Measurements from ENCODE around the gene RRAGC. TPM values are rescaled to one million over a fixed set of nuclear protein-coding genes. Genes with fewer than 3 reads are reported as not detected.

RRAGC gene
- total and polyA plus RNA-seq, 2 of the 13 experiments (the other 11 are each of a cell fraction or from before 2014, with no cell fraction given): 7.6 to 8.0 TPM

DNA sequence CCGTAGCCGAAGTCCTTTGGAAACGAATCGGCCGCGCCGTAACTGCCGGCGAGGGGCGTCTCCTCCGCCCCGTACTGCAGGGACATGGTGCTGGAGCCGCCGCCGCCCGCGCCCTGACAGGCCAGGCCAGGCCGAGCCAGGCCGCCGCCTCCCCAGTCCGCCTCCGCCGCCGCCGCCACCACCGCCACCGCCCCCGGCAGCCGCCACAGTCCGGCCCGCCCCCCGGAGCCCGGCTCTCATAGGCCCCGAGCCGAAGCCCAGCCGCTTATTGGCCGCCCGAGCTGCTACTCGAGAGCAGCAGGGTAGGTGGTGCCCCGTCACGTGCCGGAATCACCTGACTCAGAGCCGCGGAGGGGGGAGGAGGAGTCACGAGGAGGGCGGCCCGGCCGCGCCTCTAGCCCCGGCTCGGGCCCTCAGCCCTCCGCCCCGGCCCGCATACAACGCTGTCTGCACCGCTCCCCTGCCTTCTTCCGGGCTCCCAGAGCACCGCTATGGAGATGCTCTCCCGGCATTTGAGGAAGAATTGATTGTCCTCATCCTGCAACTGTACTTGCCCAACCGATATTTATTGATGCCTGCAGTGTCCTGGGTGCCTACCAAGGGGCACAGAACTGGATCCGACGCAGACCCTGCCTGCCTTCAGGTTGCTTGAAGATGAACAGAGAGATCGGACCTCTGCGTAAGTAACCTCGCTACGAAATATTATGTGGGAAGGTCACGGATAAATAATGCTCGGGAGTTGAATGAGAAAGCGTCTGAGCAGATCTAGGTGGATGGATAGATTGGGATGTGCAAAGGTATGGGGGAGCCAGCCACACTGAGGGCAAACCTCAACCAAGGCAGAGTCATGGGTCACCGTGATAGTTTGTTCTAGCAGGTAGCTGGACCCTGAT lies at the start of gene RRAGC (continued):
- TF ChIP-seq, protein P1, sequence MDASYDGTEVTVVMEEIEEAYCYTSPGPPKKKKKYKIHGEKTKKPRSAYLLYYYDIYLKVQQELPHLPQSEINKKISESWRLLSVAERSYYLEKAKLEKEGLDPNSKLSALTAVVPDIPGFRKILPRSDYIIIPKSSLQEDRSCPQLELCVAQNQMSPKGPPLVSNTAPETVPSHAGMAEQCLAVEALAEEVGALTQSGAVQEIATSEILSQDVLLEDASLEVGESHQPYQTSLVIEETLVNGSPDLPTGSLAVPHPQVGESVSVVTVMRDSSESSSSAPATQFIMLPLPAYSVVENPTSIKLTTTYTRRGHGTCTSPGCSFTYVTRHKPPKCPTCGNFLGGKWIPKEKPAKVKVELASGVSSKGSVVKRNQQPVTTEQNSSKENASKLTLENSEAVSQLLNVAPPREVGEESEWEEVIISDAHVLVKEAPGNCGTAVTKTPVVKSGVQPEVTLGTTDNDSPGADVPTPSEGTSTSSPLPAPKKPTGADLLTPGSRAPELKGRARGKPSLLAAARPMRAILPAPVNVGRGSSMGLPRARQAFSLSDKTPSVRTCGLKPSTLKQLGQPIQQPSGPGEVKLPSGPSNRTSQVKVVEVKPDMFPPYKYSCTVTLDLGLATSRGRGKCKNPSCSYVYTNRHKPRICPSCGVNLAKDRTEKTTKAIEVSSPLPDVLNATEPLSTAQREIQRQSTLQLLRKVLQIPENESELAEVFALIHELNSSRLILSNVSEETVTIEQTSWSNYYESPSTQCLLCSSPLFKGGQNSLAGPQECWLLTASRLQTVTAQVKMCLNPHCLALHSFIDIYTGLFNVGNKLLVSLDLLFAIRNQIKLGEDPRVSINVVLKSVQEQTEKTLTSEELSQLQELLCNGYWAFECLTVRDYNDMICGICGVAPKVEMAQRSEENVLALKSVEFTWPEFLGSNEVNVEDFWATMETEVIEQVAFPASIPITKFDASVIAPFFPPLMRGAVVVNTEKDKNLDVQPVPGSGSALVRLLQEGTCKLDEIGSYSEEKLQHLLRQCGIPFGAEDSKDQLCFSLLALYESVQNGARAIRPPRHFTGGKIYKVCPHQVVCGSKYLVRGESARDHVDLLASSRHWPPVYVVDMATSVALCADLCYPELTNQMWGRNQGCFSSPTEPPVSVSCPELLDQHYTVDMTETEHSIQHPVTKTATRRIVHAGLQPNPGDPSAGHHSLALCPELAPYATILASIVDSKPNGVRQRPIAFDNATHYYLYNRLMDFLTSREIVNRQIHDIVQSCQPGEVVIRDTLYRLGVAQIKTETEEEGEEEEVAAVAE (CRISPR knock-in tag; IDR thresholded peaks at IDR 0.05; ENCODE audit: borderline replicate concordance): no peak
- TF ChIP-seq, protein P2, sequence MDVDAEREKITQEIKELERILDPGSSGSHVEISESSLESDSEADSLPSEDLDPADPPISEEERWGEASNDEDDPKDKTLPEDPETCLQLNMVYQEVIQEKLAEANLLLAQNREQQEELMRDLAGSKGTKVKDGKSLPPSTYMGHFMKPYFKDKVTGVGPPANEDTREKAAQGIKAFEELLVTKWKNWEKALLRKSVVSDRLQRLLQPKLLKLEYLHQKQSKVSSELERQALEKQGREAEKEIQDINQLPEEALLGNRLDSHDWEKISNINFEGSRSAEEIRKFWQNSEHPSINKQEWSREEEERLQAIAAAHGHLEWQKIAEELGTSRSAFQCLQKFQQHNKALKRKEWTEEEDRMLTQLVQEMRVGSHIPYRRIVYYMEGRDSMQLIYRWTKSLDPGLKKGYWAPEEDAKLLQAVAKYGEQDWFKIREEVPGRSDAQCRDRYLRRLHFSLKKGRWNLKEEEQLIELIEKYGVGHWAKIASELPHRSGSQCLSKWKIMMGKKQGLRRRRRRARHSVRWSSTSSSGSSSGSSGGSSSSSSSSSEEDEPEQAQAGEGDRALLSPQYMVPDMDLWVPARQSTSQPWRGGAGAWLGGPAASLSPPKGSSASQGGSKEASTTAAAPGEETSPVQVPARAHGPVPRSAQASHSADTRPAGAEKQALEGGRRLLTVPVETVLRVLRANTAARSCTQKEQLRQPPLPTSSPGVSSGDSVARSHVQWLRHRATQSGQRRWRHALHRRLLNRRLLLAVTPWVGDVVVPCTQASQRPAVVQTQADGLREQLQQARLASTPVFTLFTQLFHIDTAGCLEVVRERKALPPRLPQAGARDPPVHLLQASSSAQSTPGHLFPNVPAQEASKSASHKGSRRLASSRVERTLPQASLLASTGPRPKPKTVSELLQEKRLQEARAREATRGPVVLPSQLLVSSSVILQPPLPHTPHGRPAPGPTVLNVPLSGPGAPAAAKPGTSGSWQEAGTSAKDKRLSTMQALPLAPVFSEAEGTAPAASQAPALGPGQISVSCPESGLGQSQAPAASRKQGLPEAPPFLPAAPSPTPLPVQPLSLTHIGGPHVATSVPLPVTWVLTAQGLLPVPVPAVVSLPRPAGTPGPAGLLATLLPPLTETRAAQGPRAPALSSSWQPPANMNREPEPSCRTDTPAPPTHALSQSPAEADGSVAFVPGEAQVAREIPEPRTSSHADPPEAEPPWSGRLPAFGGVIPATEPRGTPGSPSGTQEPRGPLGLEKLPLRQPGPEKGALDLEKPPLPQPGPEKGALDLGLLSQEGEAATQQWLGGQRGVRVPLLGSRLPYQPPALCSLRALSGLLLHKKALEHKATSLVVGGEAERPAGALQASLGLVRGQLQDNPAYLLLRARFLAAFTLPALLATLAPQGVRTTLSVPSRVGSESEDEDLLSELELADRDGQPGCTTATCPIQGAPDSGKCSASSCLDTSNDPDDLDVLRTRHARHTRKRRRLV (CRISPR knock-in tag; IDR thresholded peaks at IDR 0.05): 0 out of 2 replicates have a peak, but pooled peaks have one; percentile 30
- peak; percentile 94 for TF ChIP-seq SP2 (CRISPR knock-in tag; IDR thresholded peaks at IDR 0.05)
- TF ChIP-seq ZNF143 (CRISPR knock-in tag; IDR thresholded peaks at IDR 0.05): 0 out of 2 replicates have a peak, but pooled peaks have one; percentile 33
- TF ChIP-seq SKI (IDR thresholded peaks at IDR 0.05; ENCODE audit: partially characterized antibody): peak; percentile 86
- TF ChIP-seq ZNF101 (CRISPR knock-in tag; IDR thresholded peaks at IDR 0.05; ENCODE audit: borderline replicate concordance, low read depth): no peak
- TF ChIP-seq HDAC2 (CRISPR knock-in tag; IDR thresholded peaks at IDR 0.05): 0 out of 2 replicates have a peak, but pooled peaks have one; percentile 17
- TF ChIP-seq, protein P3, sequence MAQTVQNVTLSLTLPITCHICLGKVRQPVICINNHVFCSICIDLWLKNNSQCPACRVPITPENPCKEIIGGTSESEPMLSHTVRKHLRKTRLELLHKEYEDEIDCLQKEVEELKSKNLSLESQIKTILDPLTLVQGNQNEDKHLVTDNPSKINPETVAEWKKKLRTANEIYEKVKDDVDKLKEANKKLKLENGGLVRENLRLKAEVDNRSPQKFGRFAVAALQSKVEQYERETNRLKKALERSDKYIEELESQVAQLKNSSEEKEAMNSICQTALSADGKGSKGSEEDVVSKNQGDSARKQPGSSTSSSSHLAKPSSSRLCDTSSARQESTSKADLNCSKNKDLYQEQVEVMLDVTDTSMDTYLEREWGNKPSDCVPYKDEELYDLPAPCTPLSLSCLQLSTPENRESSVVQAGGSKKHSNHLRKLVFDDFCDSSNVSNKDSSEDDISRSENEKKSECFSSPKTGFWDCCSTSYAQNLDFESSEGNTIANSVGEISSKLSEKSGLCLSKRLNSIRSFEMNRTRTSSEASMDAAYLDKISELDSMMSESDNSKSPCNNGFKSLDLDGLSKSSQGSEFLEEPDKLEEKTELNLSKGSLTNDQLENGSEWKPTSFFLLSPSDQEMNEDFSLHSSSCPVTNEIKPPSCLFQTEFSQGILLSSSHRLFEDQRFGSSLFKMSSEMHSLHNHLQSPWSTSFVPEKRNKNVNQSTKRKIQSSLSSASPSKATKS (CRISPR knock-in tag; IDR thresholded peaks at IDR 0.05): no peak
- TF ChIP-seq RELA (CRISPR knock-in tag; IDR thresholded peaks at IDR 0.05): no peak
- TF ChIP-seq ZNF567 (CRISPR knock-in tag; IDR thresholded peaks at IDR 0.05; ENCODE audit: borderline replicate concordance): no peak
